Thyroid gland (tissue), 4 donors: ENCODE data around the gene ADARB2. TPM values are rescaled to one million over a fixed set of nuclear protein-coding genes. Genes with fewer than 3 reads are reported as not detected.
"Not testable (repeated sequence)": the region's sequence is repeated elsewhere in the genome, so short reads cannot be mapped to it uniquely, and the experiment has no call there.

ENCODE experiments used
- DNase-seq, 2 donors: peaks; one replicate each; pipeline ENCODE4 v3.0.0-alpha.2; 2019
- H3K27ac ChIP-seq, 3 donors: fragments of 200-600 bp; sonication (generic); 1 replicate in 2 of 3; 2 replicates in 1 of 3; pipeline ENCODE4 v1.5.1; 2016 to 2019; ENCODE audit warnings: mild to moderate bottlenecking in 1 of 3, moderate library complexity in 1 of 3
- H3K27me3 ChIP-seq: fragments of 200-600 bp; sonication (generic); one replicate; pipeline ENCODE4 v1.5.1; 2019
- H3K36me3 ChIP-seq, 2 donors: fragments of 200-600 bp; sonication (generic); one replicate each; pipeline ENCODE4 v1.5.1; 2016 to 2019
- H3K4me1 ChIP-seq, 2 donors: fragments of 200-600 bp; sonication (generic); one replicate each; pipeline ENCODE4 v1.5.1; 2017 to 2019
- H3K4me3 ChIP-seq, 3 donors: fragments of 200-600 bp; sonication (generic); replicated peaks in 1 of 3; 1 replicate in 2 of 3; 2 replicates in 1 of 3; pipeline ENCODE4 v1.5.1; 2016; ENCODE audit warnings: mild to moderate bottlenecking in 1 of 3
- H3K9me3 ChIP-seq: fragments of 200-600 bp; sonication (generic); one replicate; pipeline ENCODE4 v1.5.1; 2017
- POLR2A ChIP-seq, 2 donors: fragments of 450-650 bp; IDR thresholded peaks; one replicate each; pipeline ENCODE4 v1.6.1; 2017; ENCODE audit warnings: antibody characterized with exemption in 2 of 2, mild to moderate bottlenecking in 2 of 2, moderate library complexity in 1 of 2
- WGBS, 2 donors: methylation state at CpG; one replicate each; pipeline ENCODE4 v1.1.5; 2017; 5-methylcytosine and 5-hydroxymethylcytosine counted together
- intact Hi-C: fragments of 100-400 bp; cut with DNase I; formaldehyde crosslinking; loops from one replicate; pipeline ENCODE4 v1.15.1; 2023
- total RNA-seq, 4 donors: library from RNA; depleted of rRNA; stranded (reverse); fragments of >200 nt; gene quantifications; one replicate each; pipeline ENCODE4 v1.2.3, GENCODE V29; 2016
- TF ChIP-seq, protein P1 (sequence below), 6 experiments: fragments of 200-600 bp in 3 of 6; fragments of 450-650 bp in 3 of 6; sonication (generic) in 3 of 6; IDR thresholded peaks; one replicate each; pipeline ENCODE4 v1.5.1; 2016 to 2019; ENCODE audit warnings: antibody characterized with exemption in 6 of 6, mild to moderate bottlenecking in 2 of 6, inconsistent platforms in 1 of 6, moderate library complexity in 1 of 6

The ADARB2 gene
- total RNA-seq, 4 donors from 2014 or later, result 0.08 to 0.15 TPM; not detected in 2

DNA sequence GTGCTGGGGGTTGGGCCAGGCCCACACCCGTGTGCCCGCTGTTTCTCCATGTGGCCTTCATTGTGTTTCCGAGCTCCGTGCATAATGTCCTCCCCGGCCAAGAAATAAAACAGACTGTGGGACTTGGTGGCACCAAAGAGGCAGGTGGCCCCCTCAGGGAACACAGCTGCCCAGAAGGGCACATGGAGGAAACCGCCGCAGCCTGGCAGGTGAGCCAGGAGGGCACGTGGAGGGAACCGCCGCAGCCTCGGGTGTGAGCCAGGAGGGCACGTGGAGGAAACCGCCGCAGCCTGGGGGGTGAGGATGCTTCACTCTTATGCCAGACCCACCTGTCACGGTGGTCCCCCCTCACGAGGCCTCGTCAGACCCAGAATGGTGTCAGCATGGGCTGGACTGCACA is 392.5 kb downstream of the ADARB2 start:
- H3K27me3 ChIP-seq, result no peaks in the 10 kb centered on the region
- no peaks in the 10 kb centered on the region for H3K9me3 ChIP-seq
- H3K4me1 ChIP-seq, result no peaks in the 10 kb centered on the region
- H3K27ac ChIP-seq, result no peak overlapping the region
- TF ChIP-seq, protein P1, sequence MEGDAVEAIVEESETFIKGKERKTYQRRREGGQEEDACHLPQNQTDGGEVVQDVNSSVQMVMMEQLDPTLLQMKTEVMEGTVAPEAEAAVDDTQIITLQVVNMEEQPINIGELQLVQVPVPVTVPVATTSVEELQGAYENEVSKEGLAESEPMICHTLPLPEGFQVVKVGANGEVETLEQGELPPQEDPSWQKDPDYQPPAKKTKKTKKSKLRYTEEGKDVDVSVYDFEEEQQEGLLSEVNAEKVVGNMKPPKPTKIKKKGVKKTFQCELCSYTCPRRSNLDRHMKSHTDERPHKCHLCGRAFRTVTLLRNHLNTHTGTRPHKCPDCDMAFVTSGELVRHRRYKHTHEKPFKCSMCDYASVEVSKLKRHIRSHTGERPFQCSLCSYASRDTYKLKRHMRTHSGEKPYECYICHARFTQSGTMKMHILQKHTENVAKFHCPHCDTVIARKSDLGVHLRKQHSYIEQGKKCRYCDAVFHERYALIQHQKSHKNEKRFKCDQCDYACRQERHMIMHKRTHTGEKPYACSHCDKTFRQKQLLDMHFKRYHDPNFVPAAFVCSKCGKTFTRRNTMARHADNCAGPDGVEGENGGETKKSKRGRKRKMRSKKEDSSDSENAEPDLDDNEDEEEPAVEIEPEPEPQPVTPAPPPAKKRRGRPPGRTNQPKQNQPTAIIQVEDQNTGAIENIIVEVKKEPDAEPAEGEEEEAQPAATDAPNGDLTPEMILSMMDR (IDR thresholded peaks at IDR 0.05), result no peak
- TF ChIP-seq POLR2A (IDR thresholded peaks at IDR 0.05), result no peak
- 87 to 96% methylated on average over 16 to 17 of the region's 17 CpGs for WGBS, 2 donors
- no peaks in the 10 kb centered on the region for H3K36me3 ChIP-seq
- intact Hi-C loops, result no loop called here
- no peak overlapping the region for H3K4me3 ChIP-seq
- DNase-seq, result no peak

DNA sequence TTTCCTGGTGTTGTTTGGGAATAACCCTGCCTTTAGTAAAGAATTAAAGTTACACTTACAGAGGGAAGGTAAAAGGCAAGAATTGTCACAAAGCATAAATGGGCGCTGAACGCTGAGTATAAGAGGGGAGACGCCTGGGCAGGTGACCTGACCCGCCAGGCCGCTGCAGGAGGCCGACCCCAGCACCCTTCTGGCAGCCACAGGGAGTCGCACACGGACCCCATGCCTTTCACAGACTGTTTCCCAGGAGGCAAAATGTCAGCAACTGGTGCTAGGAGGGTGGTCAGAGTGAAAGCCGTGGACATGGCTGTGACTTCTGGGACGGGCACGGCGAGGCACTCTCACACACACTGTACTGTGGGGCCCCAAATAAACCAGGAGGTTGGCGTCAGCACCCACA is 392.9 kb downstream of the ADARB2 start:
- no peak for DNase-seq
- WGBS, 2 donors, result 90 to 92% methylated on average over 10 to 13 of the region's 13 CpGs
- no peak overlapping the region for H3K4me3 ChIP-seq

DNA sequence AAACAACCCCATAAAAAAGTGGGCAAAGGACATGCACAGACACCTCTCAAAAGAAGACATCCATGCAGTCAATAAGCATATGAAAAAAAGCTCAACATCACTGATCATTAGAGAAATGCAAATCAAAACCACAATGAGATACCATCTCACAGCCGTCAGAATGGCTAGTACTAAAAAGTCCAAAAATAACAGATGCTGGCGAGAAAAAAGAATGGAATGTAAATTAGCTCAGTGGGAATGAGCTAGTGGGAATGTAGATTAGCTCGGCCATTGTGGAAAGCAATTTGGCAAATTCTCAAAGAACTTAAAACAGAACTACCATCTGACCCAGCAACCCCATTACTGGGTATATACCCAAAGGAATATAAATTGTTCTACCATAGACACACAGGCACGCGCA is 394.1 kb downstream of the ADARB2 start:
- no peak overlapping the region for H3K4me3 ChIP-seq
- H3K36me3 ChIP-seq, result no peaks in the 10 kb centered on the region
- no peaks in the 10 kb centered on the region for H3K9me3 ChIP-seq
- no peak for DNase-seq
- 62 to 65% methylated on average over 5 of the region's 5 CpGs for WGBS, 2 donors
- TF ChIP-seq, protein P1 (IDR thresholded peaks at IDR 0.05), result no peak
- no peak for TF ChIP-seq POLR2A (IDR thresholded peaks at IDR 0.05)
- intact Hi-C loops, result no loop called here
- H3K27me3 ChIP-seq, result no peaks in the 10 kb centered on the region
- H3K4me1 ChIP-seq, result no peaks in the 10 kb centered on the region
- H3K27ac ChIP-seq, result no peak overlapping the region

More for the DNA sequence above, 392.9 kb downstream of the ADARB2 start:
- H3K36me3 ChIP-seq, result no peaks in the 10 kb centered on the region
- no peaks in the 10 kb centered on the region for H3K9me3 ChIP-seq
- no peak overlapping the region for H3K27ac ChIP-seq
- intact Hi-C loops, result no loop called here
- TF ChIP-seq, protein P1 (IDR thresholded peaks at IDR 0.05), result no peak
- no peak for TF ChIP-seq POLR2A (IDR thresholded peaks at IDR 0.05)
- H3K4me1 ChIP-seq, result no peaks in the 10 kb centered on the region
- no peaks in the 10 kb centered on the region for H3K27me3 ChIP-seq

DNA sequence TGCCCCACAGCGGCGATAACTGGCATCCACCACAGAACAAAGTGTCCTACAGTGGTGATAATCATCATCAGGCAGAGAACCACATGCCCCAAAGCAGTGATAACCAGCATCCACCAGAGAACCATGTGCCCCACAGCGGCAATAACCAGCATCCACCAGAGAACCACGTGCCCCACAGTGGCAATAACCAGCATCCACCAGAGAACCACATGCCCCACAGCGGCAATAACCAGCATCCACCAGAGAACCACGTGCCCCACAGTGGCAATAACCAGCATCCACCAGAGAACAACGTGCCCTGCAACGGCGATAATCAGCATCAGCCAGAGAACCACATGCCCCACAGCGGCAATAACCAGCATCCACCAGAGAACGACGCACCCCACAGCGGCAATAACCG is 396.3 kb downstream of the ADARB2 start:
- H3K27ac ChIP-seq, H3K4me1 ChIP-seq, H3K27me3 ChIP-seq, intact Hi-C loops, H3K9me3 ChIP-seq, H3K36me3 ChIP-seq, DNase-seq, H3K4me3 ChIP-seq: not testable (repeated sequence)
- 96 to 100% methylated on average over 8 to 12 of the region's 14 CpGs for WGBS, 2 donors

DNA sequence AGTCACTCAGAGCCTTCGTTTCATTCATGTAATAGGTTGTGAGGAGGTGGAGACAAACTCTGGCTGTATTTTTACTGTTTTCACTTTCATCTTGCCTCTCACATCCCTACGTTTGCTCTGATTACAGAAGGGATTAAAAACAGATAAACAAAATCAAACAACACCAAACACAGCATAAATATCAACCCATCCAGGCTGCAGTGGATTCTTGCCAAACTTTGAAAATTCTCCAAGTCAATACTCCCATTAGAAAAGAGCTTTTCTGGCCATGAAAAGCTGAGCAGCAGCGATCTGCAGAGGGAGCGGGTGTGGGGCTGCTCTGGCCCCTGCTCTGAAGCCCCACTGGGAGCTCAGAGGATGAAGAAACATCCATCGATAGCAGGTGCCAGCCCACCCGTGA is 397.9 kb downstream of the ADARB2 start:
- intact Hi-C loops, result loop anchor here (10.0 kb wide), 1 partner anchor 245 kb away; no protein-coding TSS in a partner anchor
- H3K9me3 ChIP-seq, result no peaks in the 10 kb centered on the region
- TF ChIP-seq, protein P1 (IDR thresholded peaks at IDR 0.05), result no peak
- no peak for TF ChIP-seq POLR2A (IDR thresholded peaks at IDR 0.05)
- H3K4me3 ChIP-seq, result no peak overlapping the region
- no peak for DNase-seq
- no peaks in the 10 kb centered on the region for H3K4me1 ChIP-seq
- no peak overlapping the region for H3K27ac ChIP-seq
- H3K27me3 ChIP-seq, result no peaks in the 10 kb centered on the region
- H3K36me3 ChIP-seq, result no peaks in the 10 kb centered on the region
- WGBS, 2 donors, result 43 to 61% methylated on average over 6 of the region's 6 CpGs

DNA sequence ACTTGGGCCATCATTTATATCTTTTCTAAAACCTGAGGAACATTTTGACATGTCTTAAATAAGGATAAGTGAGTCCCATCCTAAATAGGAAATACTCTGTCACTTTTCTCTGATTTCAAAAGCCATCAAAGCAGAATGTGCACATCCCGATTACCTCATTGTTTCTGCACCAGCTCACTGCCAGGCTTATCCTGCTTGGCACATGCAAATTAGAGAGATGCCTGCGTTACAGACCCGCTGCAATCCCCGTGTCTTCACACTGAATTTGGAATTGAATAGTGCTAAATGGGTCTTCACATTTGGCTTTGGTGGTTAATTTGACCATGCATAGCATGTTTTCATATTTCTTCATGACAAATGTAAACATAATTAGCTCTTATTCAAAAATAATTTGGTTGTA is 401.7 kb downstream of the ADARB2 start:
- Histone ChIP-seq H3K4me3 (no peak overlapping the region), H3K4me1 (no peaks in the 10 kb centered on the region), H3K9me3 (no peaks in the 10 kb centered on the region), H3K36me3 (no peaks in the 10 kb centered on the region), H3K27ac (no peak overlapping the region), H3K27me3 (no peaks in the 10 kb centered on the region)
- no peak for TF ChIP-seq POLR2A (IDR thresholded peaks at IDR 0.05)
- TF ChIP-seq, protein P1 (IDR thresholded peaks at IDR 0.05), result no peak
- no peak for DNase-seq
- intact Hi-C loops, result loop anchor here (10.0 kb wide), 1 partner anchor 249 kb away; no protein-coding TSS in a partner anchor
- 50 to 57% methylated on average over 4 of the region's 4 CpGs for WGBS, 2 donors
